ENCODE measurements around the gene RD3L. TPM values are rescaled to one million over a fixed set of nuclear protein-coding genes. Genes with fewer than 3 reads are reported as not detected.
A peak's percentile ranks its signal among the peaks of the same experiment; 100 is the strongest.

RD3L gene
- total and polyA plus RNA-seq, 2 of the 13 experiments (the other 11 are each of a cell fraction or from before 2014, with no cell fraction given) = not detected

GRCh38 chr14:103920981-103921854 lies 21.1 kb downstream of the RD3L start (continued):
- TF ChIP-seq PRDM4 (CRISPR knock-in tag; IDR thresholded peaks at IDR 0.05; ENCODE audit: borderline replicate concordance) = no peak
- no peak; the same call in 1 of the 2 replicates for TF ChIP-seq ZNF318 (CRISPR knock-in tag; IDR thresholded peaks at IDR 0.05)
- TF ChIP-seq LRRFIP1 (CRISPR knock-in tag; conservative IDR thresholded peaks at IDR 0.05) = no peak
- no peak for TF ChIP-seq ZNF24 (IDR thresholded peaks at IDR 0.05)
- peak; percentile 54 for TF ChIP-seq AGO2 (optimal IDR thresholded peaks at IDR 0.05; ENCODE audit: low read depth, low read length)
- TF ChIP-seq FOXO4 (CRISPR knock-in tag; conservative IDR thresholded peaks at IDR 0.05) = no peak
- peak; percentile 51; the same call in 1 of the 2 replicates for TF ChIP-seq HES4 (CRISPR knock-in tag; IDR thresholded peaks at IDR 0.05; ENCODE audit: borderline replicate concordance)
- 0 out of 2 replicates have a peak, but pooled peaks have one; percentile 20 for TF ChIP-seq THAP7 (CRISPR knock-in tag; IDR thresholded peaks at IDR 0.05)
